Inflammatory macrophage (primary cell): Measurements from ENCODE around the gene NPY2R.

Experiments used
- DNase-seq, 2 donors: peaks; one replicate each; pipeline ENCODE4 v3.0.0-alpha.2; 2020 to 2022
- total RNA-seq, 18 experiments: gene quantifications; one replicate each; lab custom pipeline; 2026; ENCODE audit warnings: mixed read lengths in 6 of 18, inconsistent platforms in 2 of 18; lab: John Stamatoyannopoulos, UW

Gene NPY2R
- 0 to 0.09 (median 0) reads per million in 18 experiments for total RNA-seq

GRCh38 chr4:155208258-155209054, at the start of gene NPY2R:
Gene NPY2R (plus strand): TSS chr4:155208636. CDS start chr4:155213940, 5,304 bp downstream.
- no peak for DNase-seq

DNA sequence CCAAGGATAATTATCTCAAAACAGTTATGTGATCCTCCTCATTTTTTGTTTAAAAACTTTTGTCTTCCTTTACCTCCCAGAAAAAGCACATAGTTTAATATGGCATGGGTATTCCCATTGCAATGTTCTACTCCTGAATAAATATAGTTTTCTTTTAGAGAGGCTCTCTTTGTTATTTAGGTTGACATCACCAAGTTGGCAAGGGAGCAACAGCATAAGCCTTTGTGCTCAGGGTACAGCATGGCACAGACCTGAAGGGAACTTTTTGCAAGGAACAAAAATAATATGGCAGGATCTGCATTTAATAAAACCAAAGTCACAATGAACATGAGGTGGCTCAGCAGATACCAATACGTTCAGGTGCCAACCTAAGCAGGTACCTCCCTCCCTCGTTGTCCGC, 47.1 kb upstream of the NPY2R start:
- no peak for DNase-seq

DNA sequence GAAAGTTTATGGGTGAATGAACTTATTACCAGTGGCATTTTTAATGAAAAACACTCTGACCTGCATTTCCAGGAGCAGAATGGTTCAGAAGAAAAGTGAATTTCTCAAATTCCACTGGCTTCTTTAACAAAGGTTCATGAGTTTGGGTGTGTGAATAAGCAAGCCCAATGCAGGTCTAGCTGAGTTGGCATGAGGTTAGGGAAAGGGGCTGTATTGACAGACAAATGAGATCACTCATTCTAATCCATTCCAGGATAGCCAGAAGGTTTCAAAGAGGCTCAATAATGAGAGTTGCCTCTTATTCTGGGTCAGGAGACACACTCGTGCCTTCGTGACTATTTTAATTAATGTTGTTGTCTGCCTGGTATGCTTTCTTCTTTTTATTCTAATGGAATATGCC, 43.7 kb upstream of the NPY2R start:
- no peak for DNase-seq

DNA sequence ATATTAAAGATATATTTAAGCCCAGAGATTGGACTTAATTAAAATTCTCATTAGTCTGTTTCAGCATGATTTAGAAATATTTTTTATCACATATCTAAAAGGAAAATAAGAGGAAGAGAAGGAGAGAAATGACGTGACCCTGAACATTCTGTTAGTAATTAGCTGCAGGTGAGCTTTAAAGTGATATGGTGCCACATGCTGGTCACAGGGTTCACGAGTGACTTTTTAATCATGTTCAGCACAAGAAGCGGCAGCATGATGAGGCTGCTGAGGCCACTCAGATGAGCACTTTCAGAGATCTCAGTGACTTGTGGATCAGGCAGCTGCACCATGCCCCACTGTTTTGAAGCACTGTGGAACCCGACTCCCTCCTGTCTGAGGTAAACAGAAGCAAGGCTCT, 37.9 kb upstream of the NPY2R start:
- DNase-seq = no peak

DNA sequence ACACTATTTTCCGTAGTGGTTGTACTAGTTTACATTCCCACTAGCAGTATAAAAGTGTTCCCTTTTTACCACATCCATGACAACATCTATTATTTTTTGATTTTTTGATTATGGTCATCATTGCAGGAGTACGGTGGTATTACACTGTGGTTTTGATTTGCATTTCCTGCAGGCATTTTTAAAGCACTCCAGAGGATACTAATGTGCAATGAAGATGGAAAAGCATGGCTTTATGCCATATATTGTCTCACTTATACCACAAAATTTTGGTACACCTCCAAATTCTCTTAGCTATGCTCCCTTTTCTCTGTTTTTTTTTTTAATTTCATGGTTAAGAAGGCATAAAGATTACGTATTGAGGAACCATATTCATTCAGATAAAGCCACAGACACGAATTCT, 35.1 kb upstream of the NPY2R start:
- no peak for DNase-seq

- no peak for DNase-seq
Observed at GRCh38 chr4:155174668-155175067, 33.8 kb upstream of the NPY2R start.

DNA sequence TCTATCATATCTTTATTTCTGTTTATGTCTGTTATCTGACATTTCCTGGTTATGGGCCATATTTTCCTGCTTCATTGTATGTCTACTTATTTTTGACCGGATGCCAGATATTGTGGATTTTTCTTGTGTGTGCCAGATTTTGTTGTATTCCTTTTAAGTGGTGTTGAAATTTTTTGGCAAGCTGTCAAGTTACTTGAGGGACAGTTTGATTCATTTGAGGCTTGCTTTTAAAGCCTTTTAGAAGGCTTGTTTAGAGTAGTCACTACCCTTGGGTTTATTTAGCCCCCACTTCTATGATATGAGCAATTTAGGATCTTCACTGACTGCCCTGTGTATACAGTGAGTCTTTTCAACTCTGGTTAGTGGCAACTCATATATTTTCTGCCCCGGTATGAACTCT, 29.2 kb upstream of the NPY2R start:
- no peak for DNase-seq

DNA sequence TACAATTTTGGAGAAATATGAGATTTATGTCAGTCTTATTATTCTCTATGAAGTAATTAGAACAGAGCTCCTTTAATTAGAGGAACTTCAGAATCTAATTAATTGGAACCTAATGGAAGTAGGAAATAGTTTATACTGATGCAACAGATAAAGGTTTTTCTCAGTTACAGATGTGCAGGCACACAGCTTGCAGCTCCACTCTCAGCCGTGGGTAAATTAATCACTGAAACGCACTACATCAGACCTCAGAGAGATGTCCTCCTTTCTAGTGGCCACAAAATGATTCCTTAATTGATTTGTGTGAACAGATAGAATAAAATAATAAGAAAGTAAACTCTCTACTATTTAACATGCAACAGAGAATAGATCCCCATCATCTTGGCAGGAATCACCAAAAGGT, 21.5 kb upstream of the NPY2R start:
- DNase-seq = no peak

DNA sequence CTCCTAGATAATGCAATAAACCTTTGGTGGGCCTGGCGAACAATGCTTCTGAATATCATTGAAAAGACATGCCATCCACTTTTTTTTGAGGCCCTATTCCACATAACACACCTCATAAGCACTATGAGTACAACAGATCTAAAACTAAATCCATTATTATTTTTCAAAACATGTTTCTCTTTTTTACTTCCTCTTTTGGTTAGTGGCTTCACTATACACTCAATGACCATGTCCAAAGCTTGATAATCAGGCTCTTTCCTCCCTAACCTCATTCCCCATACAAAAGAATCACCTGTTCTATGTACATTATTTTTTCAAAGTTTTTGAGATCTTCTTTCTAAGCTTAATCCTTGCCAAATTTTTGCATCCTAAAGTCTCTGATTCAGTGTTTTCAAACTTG, 20.4 kb upstream of the NPY2R start:
- DNase-seq = no peak

DNA sequence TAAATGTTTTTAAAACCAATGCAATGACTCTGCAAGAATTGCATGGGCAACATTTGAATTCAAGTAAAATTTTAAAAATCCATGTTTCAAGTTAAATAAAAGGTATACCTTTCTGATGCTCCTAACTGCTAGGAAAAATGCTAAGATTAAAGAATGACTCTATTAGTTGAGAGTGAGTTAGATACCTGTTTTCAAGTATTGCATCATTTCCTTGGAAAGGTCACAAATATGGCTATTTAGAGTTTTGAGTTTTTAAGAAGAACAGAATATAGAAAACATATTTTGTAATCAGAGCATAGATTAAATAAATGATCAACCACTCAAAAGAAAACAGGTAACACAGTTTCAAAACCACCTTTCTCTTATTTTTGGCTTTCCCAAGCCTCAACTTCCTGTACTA, 18.3 kb upstream of the NPY2R start:
- DNase-seq = no peak

GRCh38 chr4:155197757-155198156, 10.7 kb upstream of the NPY2R start:
- DNase-seq = no peak

- no peak for DNase-seq
Observed at GRCh38 chr4:155207534-155208257, 740 bp upstream of the NPY2R start.

DNA sequence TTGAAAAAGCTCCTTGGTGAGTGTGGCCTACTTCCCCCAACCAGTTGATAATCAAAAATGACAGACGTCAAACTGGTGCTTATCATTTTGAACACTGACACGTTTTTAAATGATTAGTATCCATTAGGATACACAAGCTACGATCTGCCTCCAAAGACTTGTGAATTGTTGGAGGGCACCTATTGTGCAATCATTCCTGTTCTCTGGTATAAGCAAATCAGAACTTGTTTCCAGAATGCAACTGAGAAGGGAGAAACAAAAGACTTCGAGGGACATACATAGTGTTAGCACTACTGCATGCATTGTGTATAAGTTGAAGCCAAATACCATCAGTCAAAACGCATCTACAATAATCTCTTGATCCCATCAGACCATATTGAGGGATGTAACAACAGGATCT, 11.6 kb downstream of the NPY2R start:
- no peak for DNase-seq

DNA sequence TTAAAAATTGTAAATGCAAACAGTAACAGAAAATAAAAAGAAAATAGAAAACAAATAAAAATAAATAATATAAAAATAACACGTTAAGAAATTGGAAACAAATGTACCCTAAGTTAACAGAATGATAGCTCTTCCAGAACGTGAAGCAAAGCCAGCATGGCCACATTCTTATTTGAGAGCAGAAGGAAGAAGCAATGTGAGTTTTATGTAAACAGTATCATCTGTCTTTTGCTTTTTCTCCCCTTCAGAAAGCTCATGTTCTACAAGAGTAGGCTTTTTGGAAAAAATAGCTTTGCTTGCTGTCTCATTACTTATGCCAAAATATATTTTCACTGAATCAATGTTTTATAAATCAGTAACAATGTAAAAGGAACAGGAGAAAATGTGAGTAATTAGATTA, 18.7 kb downstream of the NPY2R start:
- no peak for DNase-seq

GRCh38 chr4:155228713-155229112, 20.3 kb downstream of the NPY2R start:
- no peak for DNase-seq

GRCh38 chr4:155232432-155232831, 24.0 kb downstream of the NPY2R start:
- no peak for DNase-seq

GRCh38 chr4:155234206-155234605, 25.8 kb downstream of the NPY2R start:
- DNase-seq = no peak

DNA sequence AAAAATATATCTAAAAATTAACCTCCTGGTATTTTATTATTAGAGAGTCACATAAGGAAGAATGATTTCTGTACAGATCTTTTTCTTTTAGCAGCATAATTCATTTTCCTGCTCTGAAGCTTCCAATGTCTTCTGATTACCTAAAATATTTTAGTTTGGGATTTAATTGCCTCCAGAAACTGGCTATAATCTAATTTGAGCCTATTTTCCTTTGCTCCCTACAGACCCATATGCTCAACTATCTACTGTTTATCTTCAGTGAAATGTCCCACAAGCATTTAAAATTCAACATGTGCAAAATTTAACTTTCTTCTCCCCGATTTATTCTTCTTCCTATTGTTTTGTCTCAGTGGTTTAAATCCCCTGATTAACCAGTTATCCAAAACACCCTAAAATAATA, 29.1 kb downstream of the NPY2R start:
- DNase-seq = no peak

- no peak for DNase-seq
Observed at GRCh38 chr4:155241225-155241624, 32.8 kb downstream of the NPY2R start.

GRCh38 chr4:155241664-155242063, 33.2 kb downstream of the NPY2R start:
- no peak for DNase-seq

- DNase-seq = no peak
Observed at GRCh38 chr4:155245105-155245504, 36.7 kb downstream of the NPY2R start.

- no peak for DNase-seq
Observed at GRCh38 chr4:155248002-155248896, 39.8 kb downstream of the NPY2R start.

DNA sequence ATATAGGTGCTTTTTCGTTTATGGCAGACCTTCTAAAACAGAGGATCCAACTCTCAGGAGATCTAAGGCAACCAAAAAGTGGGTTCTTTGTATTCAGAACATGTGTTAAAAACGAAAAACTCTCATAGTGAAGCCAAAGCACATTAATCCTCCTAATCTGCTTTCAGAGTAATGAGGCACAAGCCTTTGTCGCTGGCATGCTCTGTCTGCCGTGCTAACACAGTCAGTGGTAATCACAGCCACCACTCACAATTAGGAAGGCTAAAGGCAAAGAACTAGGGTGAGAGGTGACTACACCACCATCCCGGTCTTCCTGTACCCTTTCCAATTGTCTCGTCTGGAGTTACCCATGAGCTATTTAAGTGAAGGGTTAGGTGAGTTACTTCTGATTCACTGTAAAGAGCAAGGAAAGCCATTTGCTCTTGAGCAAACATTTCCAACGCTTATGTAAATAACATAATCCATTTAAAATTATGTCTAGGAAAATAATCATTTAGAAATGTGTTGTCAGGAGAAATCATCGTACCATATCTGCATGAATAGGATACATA, 40.7 kb downstream of the NPY2R start:
- DNase-seq = no peak
